HG02798 (cell line): ENCODE results near the gene SLC38A3.
"Not testable (repeated sequence)": the region's sequence is repeated elsewhere in the genome, so short reads cannot be mapped to it uniquely, and the experiment has no call there.

ENCODE experiments used
- ATAC-seq: cut with Tn5 transposase; IDR thresholded peaks from one replicate; pipeline ENCODE4 v1.9.1; 2021; ENCODE audit warnings: mild to moderate bottlenecking; ENCODE audit not compliant: unreplicated experiment, poor library complexity

Gene SLC38A3

GRCh38 chr3:50245251-50245745 is 40.2 kb downstream of the SLC38A3 start:
- no peak for ATAC-seq

- peak; percentile 71 for ATAC-seq
These were observed 40.9 kb downstream of the SLC38A3 start for GRCh38 chr3:50245831-50246516.

GRCh38 chr3:50246517-50246954 is 41.5 kb downstream of the SLC38A3 start:
- peak; percentile 61 for ATAC-seq

DNA sequence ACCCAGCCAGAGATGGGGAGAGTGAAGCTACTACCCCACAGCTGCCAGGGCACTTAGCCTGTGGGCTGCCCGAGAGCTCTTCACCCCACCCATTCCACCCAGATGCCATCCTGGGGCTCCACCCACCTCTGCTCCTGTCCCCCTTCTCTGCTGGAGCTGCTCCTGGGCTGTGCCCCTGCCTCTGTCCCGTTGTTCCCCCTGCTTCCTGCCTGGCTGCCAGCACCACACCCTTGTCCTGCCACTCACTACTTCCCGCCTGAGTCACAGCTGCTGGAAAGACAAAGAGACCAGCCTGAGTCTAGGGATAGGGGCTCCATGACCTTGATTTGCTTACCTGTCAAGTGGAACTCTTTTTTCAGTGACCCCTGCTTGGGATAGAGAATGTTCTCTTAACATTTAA is 43.3 kb downstream of the SLC38A3 start:
- ATAC-seq, result no peak

- no peak for ATAC-seq
These were observed 44.4 kb downstream of the SLC38A3 start for GRCh38 chr3:50249457-50249856.

- no peak for ATAC-seq
These were observed 45.4 kb downstream of the SLC38A3 start for GRCh38 chr3:50250514-50250913.

DNA sequence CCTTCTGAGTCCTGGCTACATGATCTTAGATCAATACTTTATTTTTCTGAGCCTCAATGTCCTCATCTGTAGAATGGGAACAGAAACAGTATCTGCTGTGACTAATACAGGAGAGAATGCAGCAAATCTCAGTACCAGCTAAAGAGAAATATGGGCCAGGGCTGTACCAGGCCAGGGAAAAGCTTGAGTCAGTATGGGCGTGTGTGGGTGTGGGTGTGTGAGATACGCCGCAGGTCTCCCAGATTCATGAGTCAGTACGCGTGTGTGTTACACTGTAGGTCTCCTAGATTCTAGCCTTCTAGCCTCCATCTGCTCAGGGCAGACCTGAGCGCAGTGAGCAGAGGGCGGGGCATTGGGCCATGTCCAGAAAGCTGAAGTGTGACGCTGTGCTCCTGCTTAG is 46.1 kb downstream of the SLC38A3 start:
- no peak for ATAC-seq

DNA sequence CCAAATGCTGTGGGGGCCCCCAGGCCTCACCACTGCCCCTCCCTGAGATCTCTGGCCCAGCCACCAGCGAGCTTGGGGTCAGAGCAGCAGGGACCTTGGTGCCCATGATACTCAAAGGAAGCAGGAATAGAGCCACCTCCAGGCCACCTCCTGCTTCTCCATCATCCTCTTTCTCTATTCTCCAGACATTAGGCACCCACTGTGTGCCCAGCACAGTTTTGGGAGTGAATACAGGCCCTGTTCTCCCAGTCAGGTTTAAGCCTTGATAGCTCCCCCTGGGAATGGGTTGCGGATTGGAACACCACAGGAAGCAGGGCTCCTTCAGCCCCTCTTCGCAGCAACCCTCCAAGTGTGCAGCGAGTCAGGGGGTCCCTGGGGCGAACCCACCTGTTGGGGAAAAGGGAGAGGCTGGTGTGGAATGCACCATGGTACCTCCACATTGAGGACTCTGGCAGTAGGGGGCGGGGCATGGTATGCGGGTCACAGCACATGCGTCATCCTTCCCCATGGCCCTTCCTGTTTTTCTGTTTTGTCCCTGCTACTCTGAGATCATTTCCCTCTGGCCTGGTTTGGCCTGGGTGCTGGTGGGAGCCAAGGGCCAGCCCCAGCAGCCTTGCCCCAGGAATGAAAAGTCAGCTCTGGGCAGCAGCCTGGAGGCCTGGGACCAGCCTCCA is 49.6 kb downstream of the SLC38A3 start:
- no peak for ATAC-seq

- no peak for ATAC-seq
These were observed 50.2 kb downstream of the SLC38A3 start for GRCh38 chr3:50255251-50255615.

- ATAC-seq, result no peak
These were observed 52.2 kb downstream of the SLC38A3 start for GRCh38 chr3:50256978-50257890.

DNA sequence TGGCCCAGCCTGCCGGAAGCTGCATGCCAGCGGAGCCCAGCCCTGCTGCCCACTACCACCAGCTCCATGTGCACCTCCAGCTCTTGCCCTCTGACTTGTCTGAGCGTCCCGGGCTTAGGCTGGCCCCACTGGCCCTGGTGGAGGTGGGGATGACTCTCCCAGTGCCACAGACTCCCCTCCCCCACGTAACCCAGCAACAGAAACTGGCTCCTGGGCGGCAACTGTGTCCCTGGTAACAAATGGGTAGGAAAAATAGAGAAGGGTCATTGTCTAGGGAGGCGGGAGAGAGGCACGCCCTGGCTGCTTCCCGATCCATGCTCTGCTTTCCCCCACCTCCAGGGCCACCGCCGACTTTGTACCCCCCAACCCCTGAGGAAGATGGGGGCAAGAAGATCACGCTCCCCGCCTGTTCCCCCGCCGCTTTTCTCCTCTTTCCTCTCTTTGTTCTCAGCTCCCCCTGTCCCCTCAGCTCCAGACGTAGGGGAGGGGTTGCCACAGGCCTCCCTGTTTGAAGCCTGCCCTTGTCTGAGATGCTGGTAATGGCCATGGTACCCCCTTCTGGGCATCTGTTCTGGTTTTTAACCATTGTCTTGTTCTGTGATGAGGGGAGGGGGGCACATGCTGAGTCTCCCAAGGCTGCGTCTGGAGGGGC is 53.1 kb downstream of the SLC38A3 start:
- ATAC-seq, result no peak

DNA sequence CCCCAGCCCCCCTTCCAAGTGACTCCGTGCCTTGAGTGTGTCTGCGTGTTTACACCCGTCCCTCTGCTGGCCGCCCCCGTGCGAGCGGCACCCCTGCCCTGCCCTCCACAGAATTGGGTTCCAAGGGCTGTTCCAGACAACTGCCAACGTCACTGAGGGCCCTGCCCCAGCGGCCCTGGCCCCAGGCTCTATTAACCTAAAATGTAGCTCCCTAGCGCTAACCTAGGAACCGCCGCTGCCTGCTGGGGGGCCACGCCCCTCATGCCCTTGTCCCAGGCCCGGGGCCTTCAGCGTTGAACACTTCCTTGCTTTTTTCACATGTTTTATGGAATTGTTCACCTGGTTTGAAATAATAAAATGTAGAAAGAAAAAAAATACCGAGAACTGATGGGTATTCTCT is 53.9 kb downstream of the SLC38A3 start:
- ATAC-seq, result no peak

DNA sequence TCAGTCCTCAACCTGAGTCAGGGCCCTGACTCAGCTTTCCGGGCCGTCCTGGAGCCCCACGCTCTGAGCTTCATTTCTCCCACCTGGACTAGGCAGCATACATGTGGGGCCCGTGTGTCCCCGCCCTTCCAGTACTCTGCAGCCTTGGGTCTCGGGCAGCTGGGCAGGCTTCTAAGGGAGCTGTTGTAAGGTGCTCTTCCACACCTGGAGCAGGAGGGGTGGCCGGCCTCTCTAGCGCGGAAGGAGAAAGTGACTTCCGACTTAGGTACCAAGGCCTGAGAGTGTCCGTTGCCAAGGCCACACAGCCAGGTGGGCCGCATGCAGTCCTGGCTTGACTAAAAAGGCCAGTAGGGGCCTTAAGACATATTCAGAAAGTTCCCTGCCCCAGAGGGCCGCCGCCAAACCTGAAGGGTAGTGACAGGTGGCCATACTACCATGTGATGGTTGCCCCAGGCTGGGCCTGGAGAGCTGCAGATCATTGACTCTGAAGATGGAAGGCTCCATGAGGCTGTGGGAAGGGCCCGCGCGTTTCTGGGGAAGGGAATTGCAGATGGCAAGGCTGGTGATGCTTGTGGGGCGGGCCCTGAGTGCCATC is 54.5 kb downstream of the SLC38A3 start:
- peak; percentile 17 for ATAC-seq

DNA sequence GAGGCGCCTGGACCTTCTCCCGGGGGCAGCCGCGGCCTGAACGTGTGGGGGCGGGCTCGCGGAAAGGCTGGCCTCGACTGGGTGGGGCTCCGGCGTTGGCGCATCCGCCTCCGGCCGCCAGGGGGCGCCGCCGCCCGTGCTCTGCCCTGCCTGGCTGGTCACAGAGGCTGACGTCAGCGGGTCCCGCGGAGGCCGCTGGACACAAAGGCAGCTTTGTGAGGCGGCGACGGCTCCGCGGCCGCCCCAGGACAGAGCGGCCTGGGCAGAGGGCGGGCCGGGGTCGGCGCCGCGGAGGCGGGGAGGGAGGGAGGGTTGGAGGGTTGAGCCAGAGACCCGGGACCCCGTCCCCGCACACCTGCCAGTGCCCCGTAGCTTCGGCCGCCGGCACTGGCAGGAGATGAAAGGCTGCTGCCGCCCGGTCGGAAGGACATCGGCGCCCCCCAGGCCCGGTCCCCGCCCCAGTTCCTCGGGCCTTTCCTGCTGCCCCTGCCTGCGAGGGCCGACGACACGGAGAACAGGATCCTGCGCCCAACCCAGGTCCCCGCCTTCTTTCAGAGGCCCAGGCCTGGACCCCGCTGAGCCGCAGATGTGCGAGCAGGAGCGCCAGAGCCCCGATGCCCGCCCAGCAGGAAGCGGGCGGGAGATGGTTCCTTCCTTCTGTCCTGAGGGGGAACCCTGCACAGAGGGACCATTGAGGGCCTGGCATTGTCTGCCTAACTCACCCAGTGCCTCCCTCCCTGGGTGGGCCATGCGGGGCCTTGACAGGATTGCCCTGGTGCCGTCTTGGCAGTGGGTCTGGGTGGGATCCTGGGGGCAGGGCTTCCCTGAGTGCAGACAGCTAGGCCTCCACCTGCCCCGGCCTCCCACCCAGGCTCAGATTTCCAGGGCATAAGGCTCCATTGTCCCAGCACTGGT is 55.2 kb downstream of the SLC38A3 start:
- ATAC-seq, result peak; percentile 93

DNA sequence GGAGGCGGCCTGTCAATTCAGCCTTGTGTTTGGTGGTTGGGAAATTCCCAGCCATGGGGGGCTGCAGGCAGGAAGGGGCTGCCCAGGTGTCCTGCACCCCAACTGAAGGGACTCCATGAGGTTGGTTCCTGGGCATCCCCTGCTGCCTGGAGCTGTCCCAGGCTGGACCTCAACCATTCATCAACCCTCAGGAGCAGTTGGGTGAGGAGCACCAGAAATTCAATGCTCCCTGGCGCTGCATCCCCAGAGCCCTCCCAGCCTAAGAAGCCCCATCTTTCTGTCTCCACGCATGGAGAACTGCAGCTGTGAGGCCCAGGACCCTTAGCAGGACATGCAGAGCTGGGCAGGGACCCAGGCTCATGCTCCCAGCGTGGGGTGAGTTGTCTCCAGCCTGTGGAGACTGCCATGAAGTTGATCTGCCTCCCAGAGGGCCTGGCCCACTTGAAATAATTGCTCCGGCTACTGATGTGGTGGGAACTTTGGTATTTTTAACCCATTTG is 55.9 kb downstream of the SLC38A3 start:
- no peak for ATAC-seq

DNA sequence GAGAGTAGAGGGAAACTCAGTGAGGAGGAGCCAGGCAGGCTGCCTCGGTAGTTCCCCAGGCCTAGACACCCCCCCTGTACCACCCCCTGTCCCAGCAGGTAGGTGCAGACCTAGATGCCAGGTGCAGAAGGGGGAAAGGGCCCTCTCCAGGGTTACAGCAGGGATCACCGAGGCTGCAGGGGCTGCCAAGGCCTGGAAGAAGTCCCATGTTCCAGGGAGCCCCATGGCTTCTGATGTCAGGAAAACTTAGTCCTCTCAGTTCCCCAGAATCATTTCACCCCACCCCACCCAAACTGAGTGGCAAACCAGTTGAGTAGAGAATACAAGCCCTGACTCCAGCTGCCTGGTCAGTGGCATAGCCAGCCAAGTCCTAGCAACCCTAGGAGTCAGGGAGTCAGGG is 56.4 kb downstream of the SLC38A3 start:
- ATAC-seq, result no peak

GRCh38 chr3:50262200-50262599 is 57.1 kb downstream of the SLC38A3 start:
- not testable (repeated sequence) for ATAC-seq

- ATAC-seq, result no peak
These were observed 57.7 kb downstream of the SLC38A3 start for GRCh38 chr3:50262778-50263177.
